GM19238 (cell line): ENCODE measurements around the gene ATP11A.
"Not testable (repeated sequence)": the region's sequence is repeated elsewhere in the genome, so short reads cannot be mapped to it uniquely, and the experiment has no call there.

Experiments used
- DNase-seq: peaks from one replicate; pipeline ENCODE4 v3.0.0; 2011; ENCODE audit warnings: low spot score; ENCODE audit not compliant: insufficient read length

Gene ATP11A

GRCh38 chr13:112877066-112877465 is 187.2 kb downstream of the ATP11A start:
- no peak for DNase-seq

- DNase-seq, result no peak
Measured at GRCh38 chr13:112877539-112877938, 187.7 kb downstream of the ATP11A start.

- no peak for DNase-seq
Measured at GRCh38 chr13:112877976-112878955, 188.4 kb downstream of the ATP11A start.

GRCh38 chr13:112879283-112879833 is 189.5 kb downstream of the ATP11A start:
- DNase-seq, result no peak

GRCh38 chr13:112880221-112880641 is 190.4 kb downstream of the ATP11A start:
- no peak for DNase-seq

- DNase-seq, result no peak
Measured at GRCh38 chr13:112880976-112881540, 191.2 kb downstream of the ATP11A start.

GRCh38 chr13:112881656-112882554 is 192.1 kb downstream of the ATP11A start:
- no peak for DNase-seq

- DNase-seq, result no peak
Measured at GRCh38 chr13:112882555-112883024, 192.8 kb downstream of the ATP11A start.

- DNase-seq, result no peak
Measured at GRCh38 chr13:112883241-112883945, 193.6 kb downstream of the ATP11A start.

- not testable (repeated sequence) for DNase-seq
Measured at GRCh38 chr13:112884700-112885099, 194.9 kb downstream of the ATP11A start.

- DNase-seq, result no peak
Measured at GRCh38 chr13:112885242-112885781, 195.5 kb downstream of the ATP11A start.

GRCh38 chr13:112885782-112886268 is 196.0 kb downstream of the ATP11A start:
- DNase-seq, result no peak

GRCh38 chr13:112887151-112887550 is 197.3 kb downstream of the ATP11A start:
- DNase-seq, result no peak

- DNase-seq, result no peak
Measured at GRCh38 chr13:112887557-112887991, 197.7 kb downstream of the ATP11A start.

- no peak for DNase-seq
Measured at GRCh38 chr13:112888238-112889111, 198.6 kb downstream of the ATP11A start.

- DNase-seq, result no peak
Measured at GRCh38 chr13:112889351-112890290, 199.8 kb downstream of the ATP11A start.

GRCh38 chr13:112890316-112891145 is 200.7 kb downstream of the ATP11A start:
- no peak for DNase-seq
